Activated CD8-positive, alpha-beta memory T cell treated with anti-CD3 and anti-CD28 coated beads for 4 hours (primary cell): Measurements from ENCODE around the gene RAVER2.
"Not testable (repeated sequence)": the region's sequence is repeated elsewhere in the genome, so short reads cannot be mapped to it uniquely, and the experiment has no call there.

Experiments used
- DNase-seq, 2 donors: peaks; one replicate each; pipeline ENCODE4 v3.0.0-alpha.2; 2020; ENCODE audit warnings: low read depth in 2 of 2

RAVER2 gene

GRCh38 chr1:64814427-64814826 is 69.6 kb downstream of the RAVER2 start:
- DNase-seq = no peak

- DNase-seq = not testable (repeated sequence)
Observed at GRCh38 chr1:64817364-64817763, 72.5 kb downstream of the RAVER2 start.

GRCh38 chr1:64820572-64820971 is 75.7 kb downstream of the RAVER2 start:
- not testable (repeated sequence) for DNase-seq

GRCh38 chr1:64822621-64823020 is 77.7 kb downstream of the RAVER2 start:
- no peak for DNase-seq

- DNase-seq = peak; percentile 27 to 28
Observed at GRCh38 chr1:64823691-64824476, 79.0 kb downstream of the RAVER2 start.

- no peak for DNase-seq
Observed at GRCh38 chr1:64826991-64827390, 82.1 kb downstream of the RAVER2 start.

- DNase-seq = no peak
Observed at GRCh38 chr1:64828829-64829228, 84.0 kb downstream of the RAVER2 start.

GRCh38 chr1:64829411-64830029 is 84.6 kb downstream of the RAVER2 start:
- DNase-seq = no peak

GRCh38 chr1:64830030-64830651 is 85.3 kb downstream of the RAVER2 start:
- no peak for DNase-seq

- DNase-seq = no peak
Observed at GRCh38 chr1:64834734-64835133, 89.9 kb downstream of the RAVER2 start.

GRCh38 chr1:64836802-64837201 is 91.9 kb downstream of the RAVER2 start:
- no peak for DNase-seq

- DNase-seq = no peak
Observed at GRCh38 chr1:64838486-64838885, 93.6 kb downstream of the RAVER2 start.

GRCh38 chr1:64839261-64839660 is 94.4 kb downstream of the RAVER2 start:
- no peak for DNase-seq

- no peak for DNase-seq
Observed at GRCh38 chr1:64839732-64840405, 95.0 kb downstream of the RAVER2 start.

GRCh38 chr1:64841330-64842065 is 96.6 kb downstream of the RAVER2 start:
- DNase-seq = no peak

- DNase-seq = no peak
Observed at GRCh38 chr1:64842224-64842623, 97.3 kb downstream of the RAVER2 start.

- DNase-seq = no peak
Observed at GRCh38 chr1:64843675-64844074, 98.8 kb downstream of the RAVER2 start.

GRCh38 chr1:64844175-64844574 is 99.3 kb downstream of the RAVER2 start:
- DNase-seq = no peak

GRCh38 chr1:64844609-64845008 is 99.7 kb downstream of the RAVER2 start:
- DNase-seq = no peak

GRCh38 chr1:64845831-64846425 is 101.1 kb downstream of the RAVER2 start:
- DNase-seq = no peak
